Stimulated activated CD4-positive, alpha-beta T cell treated with anti-CD3 and anti-CD28 coated beads, Interleukin-4, amount 100 ng/mL, for 48 hours (primary cell): ENCODE measurements around the gene IFIT1B.
A peak's percentile ranks its signal among the peaks of the same experiment; 100 is the strongest.
"Not testable (repeated sequence)": the region's sequence is repeated elsewhere in the genome, so short reads cannot be mapped to it uniquely, and the experiment has no call there.

ENCODE experiments used
- DNase-seq, 2 donors: peaks; one replicate each; pipeline ENCODE4 v3.0.0-alpha.2; 2020; ENCODE audit warnings: low read depth in 2 of 2

Gene IFIT1B, protein sequence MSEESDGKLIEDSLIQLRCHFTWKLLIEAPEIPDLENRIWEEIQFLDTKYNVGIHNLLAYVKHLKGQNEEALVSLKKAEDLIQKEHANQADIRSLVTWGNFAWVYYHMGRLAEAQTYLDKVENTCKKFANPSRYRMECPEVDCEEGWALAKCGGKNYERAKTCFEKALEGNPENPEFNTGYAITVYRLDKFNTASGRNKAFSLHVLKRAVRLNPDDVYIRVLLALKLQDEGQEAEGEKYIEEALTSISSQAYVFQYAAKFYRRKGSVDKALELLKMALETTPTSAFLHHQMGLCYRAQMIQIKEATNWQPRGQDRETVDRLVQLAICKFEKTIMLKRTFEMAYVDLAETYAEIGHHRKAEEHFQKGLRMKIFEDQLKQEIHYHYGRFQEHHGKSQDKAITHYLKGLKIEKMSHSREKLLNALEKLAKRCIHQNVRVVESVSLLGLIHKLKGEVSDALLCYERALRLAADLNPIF

GRCh38 chr10:89377705-89378637 lies at the start of gene IFIT1B:
Gene IFIT1B (plus strand): TSS chr10:89378056. CDS start chr10:89378136, 80 bp downstream.
- no peak for DNase-seq

DNA sequence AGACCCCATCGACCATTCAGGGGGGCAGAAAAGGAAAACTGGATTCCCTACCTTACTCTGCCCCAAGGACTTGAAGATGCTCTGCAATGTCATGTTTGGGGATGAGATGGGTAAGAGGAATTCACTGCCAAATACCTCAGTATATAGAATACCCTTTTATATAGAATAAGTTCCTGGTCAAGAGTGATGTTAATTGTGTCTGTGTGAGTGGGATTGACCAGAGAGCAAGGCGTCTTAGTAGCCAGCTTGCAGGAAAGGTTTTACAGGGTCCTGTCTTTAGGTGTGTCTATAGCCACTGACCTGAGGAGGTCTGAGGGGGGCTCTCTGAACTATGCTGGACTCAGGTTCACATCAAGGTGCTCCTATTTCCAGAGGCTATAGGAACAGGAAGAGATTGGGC lies 48.7 kb upstream of the IFIT1B start:
- DNase-seq, result no peak

DNA sequence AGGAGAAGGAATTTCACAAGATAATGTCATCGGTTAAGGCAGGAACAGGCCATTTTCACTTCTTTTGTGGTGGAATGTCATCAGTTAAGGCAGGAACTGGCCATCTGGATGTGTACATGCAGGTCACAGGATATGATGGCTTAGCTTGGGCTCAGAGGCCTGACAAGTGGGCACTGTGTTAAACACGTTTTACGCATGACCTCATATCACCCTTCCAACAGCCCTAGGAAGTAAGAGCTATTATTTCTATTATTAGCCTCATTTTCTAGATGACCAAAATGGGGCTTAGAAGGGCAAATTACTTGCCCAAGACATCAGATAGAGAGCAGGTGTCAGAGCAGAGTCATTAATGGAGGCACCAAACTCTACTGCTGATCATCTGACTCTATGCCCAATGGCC lies 47.8 kb upstream of the IFIT1B start:
- not testable (repeated sequence) for DNase-seq

GRCh38 chr10:89330537-89331212 lies 47.2 kb upstream of the IFIT1B start:
- no peak for DNase-seq

- DNase-seq, result not testable (repeated sequence)
Measured at GRCh38 chr10:89331487-89332122, 46.3 kb upstream of the IFIT1B start.

DNA sequence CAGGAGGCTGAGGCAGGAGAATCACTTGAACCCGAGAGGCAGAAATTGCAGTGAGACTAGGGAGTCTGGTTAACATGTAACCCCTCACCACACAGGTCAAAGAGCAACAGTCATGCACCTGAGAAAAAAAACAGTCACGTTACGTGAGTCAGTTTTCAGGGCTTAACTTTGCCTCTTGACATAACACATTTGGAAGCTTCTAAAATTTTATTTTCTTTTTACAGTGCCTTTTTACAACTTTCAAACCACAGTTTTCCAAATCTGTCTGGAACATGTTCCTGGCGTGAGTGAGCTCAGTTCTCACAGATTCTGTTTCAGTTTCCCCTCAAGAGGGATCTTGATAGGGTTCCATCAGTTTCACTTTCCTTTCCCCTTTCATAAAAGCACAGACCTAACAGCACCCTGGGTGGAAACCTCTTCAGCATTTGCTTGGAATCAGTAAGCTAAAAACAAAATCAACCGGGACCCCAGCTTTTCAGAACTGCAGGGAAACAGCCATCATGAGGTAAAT lies 45.7 kb upstream of the IFIT1B start:
- no peak for DNase-seq

GRCh38 chr10:89335226-89335625 lies 42.6 kb upstream of the IFIT1B start:
- DNase-seq, result no peak

- DNase-seq, result no peak
Measured at GRCh38 chr10:89336241-89336640, 41.6 kb upstream of the IFIT1B start.

DNA sequence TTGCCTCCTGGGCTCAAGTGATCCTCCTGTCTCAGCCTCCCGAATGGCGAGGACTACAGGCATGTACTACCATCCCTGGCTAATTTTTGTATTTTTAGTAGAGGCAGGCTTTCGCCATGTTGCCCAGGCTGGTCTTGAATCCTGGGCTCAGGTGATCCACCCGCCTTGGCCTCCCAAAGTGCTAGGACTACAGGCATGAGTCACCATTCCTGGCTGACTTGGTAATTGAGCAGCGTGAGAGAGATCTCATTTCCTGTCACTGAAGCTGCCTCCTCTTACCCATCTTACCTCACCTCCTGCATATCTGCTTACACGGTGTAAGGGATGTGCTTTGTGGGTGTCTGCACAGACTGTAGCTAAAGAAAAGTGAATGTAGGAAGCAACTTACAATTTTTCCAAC lies 40.4 kb upstream of the IFIT1B start:
- peak; percentile 15 to 25 for DNase-seq

- no peak for DNase-seq
Measured at GRCh38 chr10:89338713-89339112, 39.1 kb upstream of the IFIT1B start.

- DNase-seq, result no peak
Measured at GRCh38 chr10:89339875-89340274, 38.0 kb upstream of the IFIT1B start.

- no peak for DNase-seq
Measured at GRCh38 chr10:89341649-89342048, 36.2 kb upstream of the IFIT1B start.

- no peak for DNase-seq
Measured at GRCh38 chr10:89342206-89342958, 35.5 kb upstream of the IFIT1B start.

DNA sequence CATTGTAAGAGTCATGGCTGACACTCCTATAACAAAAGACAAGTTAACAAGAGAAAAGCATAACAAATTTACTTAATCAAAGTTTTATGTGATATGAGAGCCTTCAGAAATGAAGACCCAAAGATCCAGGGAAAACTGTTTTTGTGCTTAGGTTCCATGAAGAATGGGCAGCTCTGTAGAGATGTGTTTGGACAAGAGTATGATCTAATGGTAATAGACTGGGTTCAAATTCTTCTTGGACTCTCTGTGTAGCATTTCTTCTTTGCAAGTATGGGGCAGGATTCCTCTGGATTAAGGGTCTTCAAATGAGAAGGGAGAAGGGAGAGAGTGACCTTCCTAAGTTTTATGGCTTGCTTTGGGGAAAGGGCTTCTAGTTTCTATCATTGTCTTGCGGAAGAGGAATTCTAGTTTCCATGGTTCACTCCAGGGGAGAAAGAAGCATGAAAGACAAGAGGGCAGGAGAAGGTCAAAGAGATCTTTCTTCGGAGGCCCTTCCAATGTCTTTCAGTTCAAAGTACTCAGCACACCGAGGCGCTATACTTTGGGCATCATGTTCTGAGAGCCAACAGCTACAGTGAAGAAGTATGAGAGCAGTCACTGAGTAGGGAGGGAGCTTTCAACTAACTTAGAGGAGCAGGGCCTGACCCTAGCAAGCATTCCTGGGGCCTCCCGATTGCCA lies 34.6 kb upstream of the IFIT1B start:
- no peak for DNase-seq

DNA sequence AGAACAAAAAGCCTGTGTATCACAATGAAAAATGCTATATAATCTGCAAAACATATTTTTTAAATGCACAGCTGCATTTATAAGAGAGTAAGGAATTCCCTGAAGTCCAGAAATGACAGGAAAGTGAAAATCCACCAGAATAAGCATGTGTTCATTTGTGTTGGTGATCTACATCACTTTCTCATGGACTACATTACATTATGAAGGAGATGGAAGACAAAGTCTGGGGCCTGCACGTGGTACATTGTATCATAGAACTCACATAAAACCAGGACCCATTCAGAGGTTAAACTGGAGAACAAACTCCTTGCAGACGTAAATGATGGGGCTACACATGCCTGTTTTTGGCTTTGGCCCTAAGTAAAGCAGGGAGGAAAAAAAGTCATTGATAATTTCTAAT lies 33.7 kb upstream of the IFIT1B start:
- DNase-seq, result no peak

DNA sequence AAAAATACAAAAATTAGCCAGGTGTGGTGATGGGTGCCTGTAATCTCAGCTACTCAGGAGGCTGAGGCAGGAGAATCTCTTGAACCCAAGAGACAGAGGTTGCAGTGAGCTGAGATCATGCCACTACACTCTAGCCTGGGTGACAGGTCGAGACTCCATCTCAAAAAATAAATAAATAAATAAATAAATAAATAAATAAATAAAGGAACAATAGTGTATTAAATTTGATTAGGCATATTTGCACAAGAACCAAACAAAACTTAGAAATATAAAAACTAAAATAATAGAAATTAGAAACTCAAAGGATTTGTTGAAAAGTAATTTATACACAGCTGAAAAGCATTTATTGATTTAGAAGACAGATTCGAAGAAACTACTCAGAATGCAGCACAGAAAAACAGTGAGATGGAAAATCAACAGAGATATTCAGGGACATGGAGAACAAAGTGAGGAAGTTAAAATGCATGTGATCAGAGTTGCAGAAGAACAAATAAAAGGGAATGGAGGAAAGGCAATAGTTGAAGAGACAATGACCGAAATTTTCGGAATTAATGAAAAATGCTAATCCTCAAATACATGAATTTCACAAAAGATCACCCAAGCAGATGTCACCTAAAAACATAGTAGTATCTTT lies 32.4 kb upstream of the IFIT1B start:
- no peak for DNase-seq

- DNase-seq, result no peak
Measured at GRCh38 chr10:89346405-89347254, 31.2 kb upstream of the IFIT1B start.

DNA sequence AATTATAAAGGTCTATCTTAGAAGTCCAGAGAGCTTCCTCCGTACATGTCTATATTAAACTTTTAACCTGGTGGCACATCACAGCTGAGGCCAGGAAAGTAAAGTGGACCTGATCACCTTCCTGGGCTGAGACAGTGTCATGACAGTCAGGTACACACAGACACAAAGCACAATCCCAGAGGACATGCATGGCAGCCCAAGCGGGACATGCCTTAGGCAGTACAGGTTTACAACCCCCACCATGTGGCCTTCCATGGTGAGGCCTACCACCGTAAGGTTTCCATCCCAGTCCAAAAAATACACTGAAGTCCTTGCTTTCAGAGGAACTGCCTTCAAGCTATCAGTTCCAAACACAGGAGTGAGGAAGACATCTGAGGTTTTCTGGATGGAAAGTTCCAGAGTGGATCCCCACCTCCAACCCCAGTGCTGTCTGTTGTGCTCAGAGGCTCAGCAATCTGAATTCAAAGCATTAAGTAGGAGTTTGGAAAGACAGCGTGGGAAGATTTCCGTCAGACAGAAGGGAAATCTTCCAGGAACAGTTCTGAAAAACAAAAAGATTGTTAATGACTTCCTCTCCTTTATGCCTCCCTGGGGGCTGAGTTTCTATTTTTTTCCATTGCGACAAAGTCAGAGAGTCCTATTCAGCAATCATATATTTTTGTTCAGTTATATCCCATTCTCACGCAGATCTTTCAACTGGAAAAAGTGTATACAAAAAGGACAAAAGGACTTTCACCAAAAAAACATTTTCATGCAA lies 30.0 kb upstream of the IFIT1B start:
- no peak for DNase-seq
